ENCODE results near the gene KLHL11.

Gene KLHL11

DNA sequence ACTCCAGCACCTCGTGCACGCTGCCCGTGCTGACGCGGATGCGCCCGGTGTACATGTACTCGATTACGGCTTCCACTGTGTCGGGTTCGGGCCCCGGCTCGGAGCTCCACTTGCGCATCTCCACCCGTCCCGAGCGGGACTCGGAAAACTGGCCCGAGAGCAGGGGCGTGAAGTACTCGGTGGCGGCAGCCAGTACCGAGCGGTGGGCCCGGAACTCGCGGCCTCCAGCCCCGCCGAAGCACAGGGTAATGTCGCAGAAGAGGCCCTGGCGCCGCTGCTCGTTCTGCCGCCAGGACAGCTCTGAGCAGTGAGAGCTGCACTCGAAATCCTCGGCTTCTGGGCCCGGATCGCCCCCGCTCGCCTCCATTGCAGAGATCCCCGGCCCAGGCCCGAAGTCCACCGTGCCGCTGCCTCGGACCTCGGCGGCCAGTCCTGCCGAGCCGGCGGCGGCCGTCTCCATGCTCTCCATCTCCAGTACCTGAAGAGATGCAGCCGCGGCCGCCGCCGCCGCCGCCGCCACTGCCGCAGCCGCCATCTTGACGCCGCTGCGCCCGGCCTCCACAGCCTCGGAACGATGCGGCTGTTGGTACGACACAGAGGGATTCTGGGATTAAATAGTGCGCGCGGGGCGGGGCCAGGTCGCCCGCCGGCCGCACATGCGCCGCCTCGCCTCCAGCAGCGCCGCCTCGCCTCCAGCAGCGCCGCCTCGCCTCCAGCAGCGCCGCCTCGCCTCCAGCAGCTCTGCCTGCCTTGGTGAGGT lies at the start of gene KLHL11:
TSS of gene KLHL11 (minus strand) at position 588 of the 760 bp plus-strand sequence. CDS start at position 535, 53 bp downstream.
- DNase-seq, result peak; percentile 81

- no peak for DNase-seq
Measured at GRCh38 chr17:41915020-41915419, 49.8 kb upstream of the KLHL11 start.

- no peak for DNase-seq
Measured at GRCh38 chr17:41914358-41914766, 49.1 kb upstream of the KLHL11 start.

DNA sequence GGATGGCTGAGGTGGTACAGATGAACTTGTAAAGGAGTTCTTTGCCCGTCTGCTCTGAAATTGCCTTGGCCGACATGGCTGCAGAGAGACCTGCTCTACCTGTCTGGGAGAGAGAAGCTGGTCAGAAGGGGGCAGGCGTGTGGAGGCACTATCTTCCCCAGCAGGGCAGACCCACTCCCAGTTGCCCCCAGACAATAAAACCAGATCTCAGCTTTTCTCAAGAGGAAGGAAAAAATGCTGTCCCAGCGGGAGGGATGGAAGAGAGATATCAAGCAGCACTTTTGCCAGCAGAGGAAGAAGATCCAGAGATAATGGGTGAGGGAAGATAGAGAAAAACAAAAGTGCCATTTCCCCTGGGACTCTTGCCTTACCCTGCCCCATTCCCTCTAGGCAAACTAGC lies 48.6 kb upstream of the KLHL11 start:
- DNase-seq, result no peak

- no peak for DNase-seq
Measured at GRCh38 chr17:41912925-41913324, 47.7 kb upstream of the KLHL11 start.

GRCh38 chr17:41910701-41911391 lies 45.6 kb upstream of the KLHL11 start:
- no peak for DNase-seq

DNA sequence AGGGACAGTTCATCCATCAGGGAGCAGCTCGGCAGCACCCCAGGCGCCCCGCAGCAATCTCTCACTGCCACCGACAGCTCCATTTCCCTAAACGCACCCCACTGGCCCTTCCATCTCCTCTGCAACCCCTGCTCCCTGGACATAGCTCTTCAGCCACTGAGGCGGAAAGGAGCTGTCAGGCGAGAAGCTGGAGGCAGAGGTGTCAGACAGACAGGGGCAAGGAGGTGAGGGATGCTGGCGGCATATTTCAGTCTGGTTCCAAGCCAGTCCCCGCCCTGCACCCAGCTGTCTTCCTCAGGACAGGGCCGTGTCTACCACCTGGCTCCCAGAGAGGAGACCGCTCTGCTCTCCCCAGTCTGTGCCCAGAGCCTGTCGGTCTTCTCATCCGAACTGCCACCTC lies 43.9 kb upstream of the KLHL11 start:
- DNase-seq, result no peak

DNA sequence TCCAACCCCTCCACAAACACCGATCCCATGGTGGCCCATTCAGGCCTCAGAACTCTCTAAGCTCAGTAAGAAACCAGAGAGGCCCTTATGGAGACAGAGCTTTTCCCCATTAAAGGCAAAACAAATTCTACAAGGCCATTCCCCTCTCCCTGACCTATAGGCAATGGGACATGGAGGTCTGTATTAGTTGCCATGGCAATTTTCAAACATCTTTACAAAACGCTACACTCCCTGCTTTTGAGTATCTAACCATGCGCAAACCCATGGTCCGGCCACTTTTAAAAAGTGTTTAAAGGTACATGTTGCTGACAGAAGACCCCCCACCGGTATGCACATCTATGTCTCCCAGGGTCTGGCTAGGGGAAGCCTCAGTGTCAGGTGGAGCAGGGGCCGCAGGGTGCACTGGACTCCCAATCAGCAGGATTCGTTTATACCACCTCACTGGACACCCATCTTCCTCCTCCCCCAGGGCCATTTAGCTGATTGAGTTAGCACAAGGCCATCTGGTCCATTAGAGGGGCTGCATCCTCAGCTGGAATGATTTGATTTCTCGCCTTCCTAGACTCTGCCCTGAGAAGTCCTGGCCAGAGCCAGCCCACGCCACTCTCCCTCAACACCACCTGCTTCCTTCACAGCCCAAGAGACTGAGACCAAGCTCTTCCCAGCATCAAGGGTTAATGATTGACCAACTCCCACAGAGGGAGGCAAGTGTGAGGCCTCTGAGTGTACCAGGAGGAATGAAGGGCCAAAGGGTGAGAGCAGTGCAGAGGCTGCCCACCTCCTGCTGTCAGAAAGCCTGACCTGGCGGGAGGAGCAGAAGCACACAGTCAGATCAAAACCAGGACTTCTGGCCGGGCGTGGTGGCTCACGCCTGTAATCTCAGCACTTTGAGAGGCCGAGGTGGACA lies 42.7 kb upstream of the KLHL11 start:
- no peak for DNase-seq

- no peak for DNase-seq
Measured at GRCh38 chr17:41907185-41907556, 41.9 kb upstream of the KLHL11 start.

- no peak for DNase-seq
Measured at GRCh38 chr17:41906465-41907184, 41.4 kb upstream of the KLHL11 start.

- no peak for DNase-seq
Measured at GRCh38 chr17:41905172-41905571, 39.9 kb upstream of the KLHL11 start.

- DNase-seq, result no peak
Measured at GRCh38 chr17:41904242-41904841, 39.1 kb upstream of the KLHL11 start.

DNA sequence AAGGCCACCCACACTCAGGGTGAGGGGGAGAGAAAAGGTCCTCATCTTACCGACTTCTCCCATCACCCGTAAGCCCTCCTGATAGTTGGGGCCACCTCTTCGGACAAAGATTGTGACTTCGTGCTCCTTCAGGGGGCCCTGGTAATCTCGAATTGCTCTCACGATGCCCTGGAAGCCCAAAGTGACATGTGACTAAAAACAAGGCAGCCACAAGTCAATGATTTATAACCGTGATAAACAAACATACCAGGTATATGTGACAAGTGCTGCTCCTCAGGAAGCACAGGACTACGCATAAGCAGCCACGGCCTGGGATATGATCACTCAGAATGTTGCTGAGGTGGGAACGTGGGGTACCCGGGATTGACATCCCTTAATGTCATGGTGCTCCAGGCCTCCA lies 36.4 kb upstream of the KLHL11 start:
- no peak for DNase-seq

DNA sequence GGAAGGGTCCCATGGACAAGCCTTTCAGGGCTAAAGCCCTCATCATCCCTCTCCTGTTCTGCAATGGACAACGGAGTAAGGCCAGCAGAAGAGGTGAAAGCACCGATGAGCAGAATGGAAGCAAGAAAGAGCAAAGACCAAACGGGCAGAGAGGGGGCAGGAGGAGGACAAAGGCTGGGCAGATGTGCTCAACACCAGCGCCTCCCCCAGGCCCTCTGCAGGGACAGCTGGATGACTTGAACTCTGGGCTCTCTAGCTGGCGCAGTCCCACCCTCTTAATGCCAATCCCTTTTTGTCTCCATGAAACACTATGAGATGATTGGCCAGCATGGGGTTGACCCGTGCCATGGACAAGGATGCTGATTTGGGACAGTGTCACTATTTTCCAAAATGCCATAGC lies 31.5 kb upstream of the KLHL11 start:
- no peak for DNase-seq

GRCh38 chr17:41895617-41896016 lies 30.4 kb upstream of the KLHL11 start:
- DNase-seq, result no peak

DNA sequence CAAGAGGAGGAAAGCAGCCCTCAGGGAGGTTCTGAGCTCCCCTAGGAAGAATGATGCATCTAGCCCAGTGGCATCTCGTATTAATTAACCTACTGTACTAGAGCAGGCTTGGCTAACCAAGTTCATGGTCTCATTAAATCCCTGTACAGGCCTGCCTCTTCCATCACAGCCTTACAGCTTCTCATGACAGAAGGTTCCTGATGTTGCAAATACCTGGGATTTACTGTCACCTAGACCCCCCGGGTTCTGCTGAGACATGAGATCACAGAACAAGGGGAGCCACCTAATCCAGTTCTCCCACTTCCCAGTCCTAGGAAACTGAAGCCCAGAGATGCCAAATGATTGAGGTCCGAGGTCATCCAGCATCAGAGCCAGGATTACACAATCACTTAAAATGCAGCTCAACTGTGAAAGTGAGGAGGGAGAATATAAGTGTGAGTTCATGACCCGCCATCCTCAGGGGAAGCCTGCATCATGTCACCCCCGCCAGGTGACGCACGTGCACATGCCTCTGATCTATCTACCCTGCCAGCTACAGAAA lies 29.6 kb upstream of the KLHL11 start:
- DNase-seq, result no peak

GRCh38 chr17:41893384-41893783 lies 28.2 kb upstream of the KLHL11 start:
- no peak for DNase-seq

DNA sequence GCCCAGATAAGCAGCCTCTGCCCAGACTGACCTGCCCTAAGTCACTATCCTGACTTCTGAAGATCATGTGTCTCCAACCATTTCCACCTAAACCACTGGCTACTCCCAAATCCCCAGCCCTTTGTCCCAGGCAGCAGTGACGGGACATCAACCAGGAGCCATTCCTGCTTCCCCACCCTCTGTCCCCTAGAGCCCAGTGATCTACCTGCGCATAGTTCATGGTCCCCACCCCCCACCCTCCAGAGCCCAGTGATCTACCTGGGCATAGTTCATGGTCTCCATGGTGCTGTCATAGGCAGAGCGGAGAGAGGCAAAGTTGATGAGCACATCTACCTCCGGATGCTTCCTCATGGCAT lies 26.8 kb upstream of the KLHL11 start:
- DNase-seq, result no peak

DNA sequence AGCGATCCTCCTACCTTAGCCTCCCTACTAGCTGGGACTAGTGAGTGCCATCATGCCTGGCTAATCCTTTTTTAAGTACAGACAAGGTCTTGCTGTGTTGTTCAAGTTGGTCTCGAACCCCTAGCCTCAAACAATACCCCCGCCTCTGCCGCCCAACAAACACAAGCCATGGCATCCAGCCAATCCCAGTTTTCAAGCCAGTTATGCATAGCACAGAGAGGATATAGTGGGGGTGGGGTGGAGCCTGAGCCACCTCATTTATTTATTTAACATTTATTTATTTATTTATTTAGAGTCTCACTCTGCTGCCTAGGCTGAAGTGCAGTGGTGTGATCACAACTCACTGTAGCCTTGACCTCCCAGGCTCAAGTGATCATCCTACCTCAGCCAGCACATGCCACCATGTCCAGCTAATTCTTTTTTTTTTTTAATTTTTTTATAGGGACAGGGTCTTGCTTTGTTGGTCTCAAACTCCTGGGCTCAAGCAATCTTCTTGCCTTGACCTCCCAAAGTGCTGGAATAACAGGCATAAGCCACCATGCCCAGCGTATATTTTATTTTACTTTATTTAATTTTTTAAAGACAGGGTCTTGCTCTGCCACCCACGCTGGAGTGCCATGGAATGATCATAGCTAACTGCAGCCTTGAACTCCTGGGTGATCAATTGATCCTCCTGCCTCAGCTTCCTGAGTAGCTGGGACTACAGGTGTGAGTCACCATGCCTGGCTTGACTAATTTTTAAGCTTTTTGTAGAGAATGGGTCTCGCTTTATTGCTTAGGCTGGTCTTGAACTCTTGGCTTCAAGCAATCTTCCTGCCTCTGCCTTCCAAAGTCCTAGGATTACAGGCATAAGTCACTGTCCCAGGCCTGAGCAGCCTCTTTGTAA lies 26.2 kb upstream of the KLHL11 start:
- DNase-seq, result no peak

DNA sequence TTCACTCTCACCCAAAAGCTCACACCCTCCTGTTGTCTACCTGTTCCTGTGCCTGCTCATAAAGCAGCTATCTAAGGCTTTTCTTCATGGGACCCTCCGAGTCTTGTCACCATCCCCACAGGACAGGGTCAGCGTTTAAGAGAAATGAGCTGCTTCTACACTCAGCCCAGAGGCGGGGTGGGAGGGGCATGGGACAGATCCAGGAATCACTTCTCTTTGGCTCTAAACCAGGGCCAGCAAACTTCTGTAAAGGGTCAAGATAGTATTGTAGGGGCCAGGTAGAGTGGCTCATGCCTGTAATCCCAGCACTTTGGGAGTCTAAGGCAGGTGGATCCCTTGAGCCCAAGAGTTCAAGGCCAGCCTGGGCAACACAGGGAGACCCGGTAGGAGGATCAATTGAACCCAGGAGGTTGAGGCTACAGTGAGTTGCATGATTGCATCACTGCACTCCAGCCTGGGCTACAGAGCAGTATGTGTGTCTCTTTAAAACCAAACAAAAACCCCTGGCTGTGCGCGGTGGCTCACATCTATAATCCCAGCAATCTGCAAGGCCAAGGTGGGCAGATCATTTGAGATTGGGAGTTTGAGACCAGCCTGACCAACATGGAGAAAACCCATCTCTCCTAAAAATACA lies 23.2 kb upstream of the KLHL11 start:
- DNase-seq, result no peak

DNA sequence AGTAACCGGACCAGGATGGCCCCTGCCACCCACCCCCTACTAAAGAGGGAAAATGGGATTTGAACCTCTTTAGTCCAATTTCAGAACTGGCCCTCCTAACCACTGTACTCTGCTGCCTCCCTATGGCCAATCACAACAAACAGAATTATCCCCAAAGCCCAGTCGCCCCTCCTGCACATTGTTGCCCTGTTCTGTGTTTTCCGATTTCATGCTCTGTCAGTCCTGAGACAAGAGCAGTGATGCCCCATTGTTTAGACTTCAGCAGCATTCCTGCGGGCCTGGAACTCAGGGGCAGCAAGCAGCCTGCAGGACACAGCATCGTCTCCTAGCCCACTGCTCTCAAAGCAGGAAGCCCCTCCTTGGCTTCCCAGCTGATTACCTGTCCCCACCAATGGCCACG lies 20.5 kb upstream of the KLHL11 start:
- DNase-seq, result no peak

Measured in NCI-H1694 treated with DMSO at 0.1 percent for 48 hours (cell line).